C4-2B (cell line): Measurements from ENCODE around the gene BFSP1.

Experiments used
- CTCF ChIP-seq: fragments of 450-650 bp; conservative IDR thresholded peaks from 2 replicates; pipeline ENCODE4 v1.5.1; 2017; ENCODE audit warnings: mild to moderate bottlenecking
- ZFX ChIP-seq: fragments of 450-650 bp; IDR thresholded peaks from 2 replicates; pipeline ENCODE4 v1.6.1; 2017

- TF ChIP-seq ZFX (no peak), CTCF (no peak)
Observed at GRCh38 chr20:17495826-17496225, 35.4 kb downstream of the BFSP1 start.
